HepG2 (cell line): Measurements from ENCODE around the gene FFAR1. TPM values are rescaled to one million over a fixed set of nuclear protein-coding genes. Genes with fewer than 3 reads are reported as not detected.

ENCODE experiments used
- ATAC-seq: fragments of 200-7000 bp; cut with Tn5 transposase; 3 replicates; pipeline ENCODE4 v1.9.1; 2020; ENCODE audit warnings: mild to moderate bottlenecking, moderate library complexity
- BruUV-seq: library from RNA; stranded (reverse); fragments of 400-500 nt; replicated peaks from 2 replicates; lab custom pipeline; 2021; lab: Mats Ljungman, UMichigan
- CTCF ChIA-PET: fragments of 300-600 bp; formaldehyde crosslinking; extraction: SDS; loops from one replicate; lab custom pipeline; 2021; ENCODE audit warnings: low total read pairs, inconsistent platforms, low intra/inter-chr PET ratio; lab: Yijun Ruan, JAX
- POLR2A ChIA-PET: fragments of 350-600 bp; sonication (Branson Sonifier 250); formaldehyde crosslinking; loops from one replicate; lab custom pipeline; 2020; ENCODE audit warnings: antibody characterized with exemption, inconsistent platforms; lab: Yijun Ruan, JAX
- DNase-seq: peaks from one replicate; pipeline ENCODE4 v3.0.0-alpha.2; 2015; ENCODE audit warnings: low spot score
- FAIRE-seq: peaks from 3 replicates; lab custom pipeline; 2011; peaks lifted over from hg19 to GRCh38; lab: Jason Lieb, UNC
- H2AFZ ChIP-seq: one replicate; pipeline ENCODE4 v1.6.1; 2011; ENCODE audit warnings: low read length, inconsistent platforms
- H3K27ac ChIP-seq: fragments of 300-600 bp; 3 replicates; pipeline ENCODE4 v1.8.0; 2011; ENCODE audit warnings: mixed run types, mild to moderate bottlenecking, mixed read lengths, low read length, inconsistent platforms; ENCODE audit not compliant: insufficient read depth; ENCODE audit errors: extremely low read length
- H3K27me3 ChIP-seq, 2 experiments: fragments of 200-600 bp in 1 of 2; 2 replicates in 1 of 2; 3 replicates in 1 of 2; pipeline versions ENCODE4 v1.6.0 to v1.8.0; 2011; ENCODE audit warnings: low read length in 2 of 2, mild to moderate bottlenecking in 2 of 2, moderate library complexity in 2 of 2, inconsistent platforms in 1 of 2; ENCODE audit not compliant: insufficient read depth in 2 of 2, control insufficient read depth in 1 of 2
- H3K36me3 ChIP-seq, 2 experiments: fragments of 200-600 bp in 1 of 2; replicated peaks in 1 of 2; 2 replicates in 1 of 2; 3 replicates in 1 of 2; pipeline versions ENCODE4 v1.5.1 to v1.8.0; 2011; ENCODE audit warnings: low read length in 2 of 2, inconsistent platforms in 1 of 2; ENCODE audit not compliant: insufficient read depth in 2 of 2, control insufficient read depth in 1 of 2
- H3K4me1 ChIP-seq: 2 replicates; pipeline ENCODE4 v1.5.1; 2012; ENCODE audit warnings: low read length, inconsistent platforms; ENCODE audit not compliant: insufficient read depth
- H3K4me2 ChIP-seq: 2 replicates; pipeline ENCODE4 v1.6.0; 2011; ENCODE audit warnings: low read depth, low read length, inconsistent platforms
- H3K4me3 ChIP-seq, 3 experiments: fragments of 200-600 bp in 1 of 3; sonication (generic), shearing (Covaris generic) in 1 of 3; replicated peaks in 1 of 3; 2 replicates each; pipeline ENCODE4 v1.5.1; 2011 to 2016; ENCODE audit warnings: low read length in 3 of 3, inconsistent platforms in 2 of 3, low read depth in 2 of 3, mild to moderate bottlenecking in 2 of 3, control low read depth in 1 of 3, mixed read lengths in 1 of 3; ENCODE audit not compliant: insufficient read depth in 1 of 3
- H3K79me2 ChIP-seq: one replicate; pipeline ENCODE4 v1.6.1; 2011; ENCODE audit warnings: low read length, inconsistent platforms; ENCODE audit not compliant: insufficient read depth
- H3K9ac ChIP-seq: 2 replicates; pipeline ENCODE4 v1.6.0; 2011; ENCODE audit warnings: mild to moderate bottlenecking, low read depth, low read length, inconsistent platforms; ENCODE audit not compliant: insufficient read depth
- H3K9me3 ChIP-seq: 2 replicates; pipeline ENCODE4 v1.5.1; 2012; ENCODE audit warnings: mild to moderate bottlenecking, low read length
- H4K20me1 ChIP-seq: 2 replicates; pipeline ENCODE4 v1.6.0; 2011; ENCODE audit warnings: inconsistent platforms, mild to moderate bottlenecking, low read length, moderate library complexity; ENCODE audit not compliant: insufficient read depth
- ADNP ChIP-seq: sonication (generic); formaldehyde crosslinking; IDR thresholded peaks from 2 replicates; pipeline ENCODE4 v1.4.0; 2020; ENCODE audit warnings: missing genetic modification reagents
- EHMT2 ChIP-seq: fragments of 200-600 bp; sonication (generic); IDR thresholded peaks from 2 replicates; pipeline ENCODE4 v1.7.0; 2017; ENCODE audit warnings: antibody characterized with exemption, low read depth, low read length, borderline replicate concordance
- ELF1 ChIP-seq: sonication (generic); formaldehyde crosslinking; IDR thresholded peaks from 2 replicates; pipeline ENCODE4 v1.4.0; 2020; ENCODE audit warnings: missing genetic modification reagents
- FOSL2 ChIP-seq: sonication (generic); formaldehyde crosslinking; IDR thresholded peaks from 2 replicates; pipeline ENCODE4 v1.4.0; 2020; ENCODE audit warnings: missing genetic modification reagents
- KLF9 ChIP-seq: IDR thresholded peaks from 2 replicates; pipeline ENCODE4 v1.6.1; 2016; ENCODE audit warnings: low read depth
- MATR3 ChIP-seq: sonication (generic); formaldehyde crosslinking; IDR thresholded peaks from 2 replicates; pipeline ENCODE4 v1.4.0; 2020; ENCODE audit warnings: missing genetic modification reagents
- SNAI1 ChIP-seq: sonication (generic); formaldehyde crosslinking; IDR thresholded peaks from 2 replicates; pipeline ENCODE4 v1.5.0; 2020; ENCODE audit warnings: mild to moderate bottlenecking, missing genetic modification reagents, borderline replicate concordance
- SOX6 ChIP-seq, 2 experiments: fragments of 450-650 bp in 1 of 2; sonication (generic) in 1 of 2; formaldehyde crosslinking in 1 of 2; IDR thresholded peaks; 2 replicates each; pipeline versions ENCODE4 v1.4.0 to v1.6.1; 2017 to 2020; ENCODE audit warnings: antibody characterized with exemption in 1 of 2, mild to moderate bottlenecking in 1 of 2, missing genetic modification reagents in 1 of 2
- SP4 ChIP-seq: sonication (generic); formaldehyde crosslinking; IDR thresholded peaks from 2 replicates; pipeline ENCODE4 v1.8.1; 2023; ENCODE audit warnings: mild to moderate bottlenecking, missing genetic modification reagents
- TRIM22 ChIP-seq: fragments of 450-650 bp; IDR thresholded peaks from 2 replicates; pipeline ENCODE4 v1.6.1; 2017
- YY1 ChIP-seq: IDR thresholded peaks from 2 replicates; pipeline ENCODE4 v1.6.1; 2011; ENCODE audit warnings: low read length, low read depth, moderate library complexity, mild to moderate bottlenecking; ENCODE audit not compliant: insufficient read depth, insufficient replicate concordance
- ZFY ChIP-seq: sonication (generic); formaldehyde crosslinking; IDR thresholded peaks from 2 replicates; pipeline ENCODE4 v1.4.0; 2020; ENCODE audit warnings: missing genetic modification reagents
- ZNF709 ChIP-seq: sonication (generic); formaldehyde crosslinking; IDR thresholded peaks from 2 replicates; pipeline ENCODE4 v1.5.0; 2020; ENCODE audit warnings: mild to moderate bottlenecking, missing genetic modification reagents
- ZNF746 ChIP-seq: sonication (generic); formaldehyde crosslinking; IDR thresholded peaks from 2 replicates; pipeline ENCODE4 v1.8.0; 2022; ENCODE audit warnings: mild to moderate bottlenecking, missing genetic modification reagents
- ZNF776 ChIP-seq: sonication (generic); formaldehyde crosslinking; IDR thresholded peaks from 2 replicates; pipeline ENCODE4 v1.4.0; 2020; ENCODE audit warnings: mild to moderate bottlenecking, missing genetic modification reagents
- ZNF883 ChIP-seq: sonication (generic); formaldehyde crosslinking; IDR thresholded peaks from 2 replicates; pipeline ENCODE4 v1.5.1; 2020; ENCODE audit warnings: mild to moderate bottlenecking, missing genetic modification reagents; ENCODE audit errors: not compliant biosample characterization
- WGBS: methylation state at CpG from one replicate; pipeline ENCODE4 v1.1.6; 2017; ENCODE audit warnings: low lambda C conversion rate; 5-methylcytosine and 5-hydroxymethylcytosine counted together
- in situ Hi-C: cut with HindIII; loops from 2 replicates; pipeline ENCODE4 v1.10.0; 2017; ENCODE audit warnings: low pct_unique_long_range_greater_than_20kb; ENCODE audit not compliant: extremely low pct_ligation_motif_present
- intact Hi-C: fragments of 100-400 bp; cut with micrococcal nuclease; formaldehyde crosslinking; loops from one replicate; pipeline ENCODE4 v1.10.0; 2022; ENCODE audit not compliant: unreplicated experiment
- polyA plus RNA-seq, 8 experiments: library from polyadenylated mRNA; depleted of rRNA in 3 of 8; stranded (reverse) in 7 of 8; unstranded in 1 of 8; fragments of >200 nt; fragmentation: Illumina TruSeq in 4 of 8; extraction: Trizol in 4 of 8; gene quantifications; 2 replicates each; pipeline versions ENCODE4 v1.2.1 to v1.2.3, GENCODE V29; 2011 to 2016; ENCODE audit warnings: low read depth in 4 of 8, missing spikeins in 1 of 8, mixed read lengths in 1 of 8; ENCODE audit not compliant: insufficient read depth in 1 of 8
- total RNA-seq, 5 experiments: library from RNA; depleted of rRNA; stranded (reverse); fragments of >200 nt; fragmentation: Illumina TruSeq; extraction: Trizol; gene quantifications; 2 replicates each; pipeline ENCODE4 v1.2.3, GENCODE V29; 2016; ENCODE audit warnings: low read depth in 1 of 5
- TF ChIP-seq, protein P1 (sequence below): sonication (generic); formaldehyde crosslinking; IDR thresholded peaks from 2 replicates; pipeline ENCODE4 v1.5.0; 2020; ENCODE audit warnings: missing genetic modification reagents

FFAR1 gene
- total and polyA plus RNA-seq, 2 of the 13 experiments (the other 11 are each of a cell fraction or from before 2014, with no cell fraction given), result not detected

- TF ChIP-seq FOSL2 (CRISPR knock-in tag), result no peak
- TF ChIP-seq ZFY (CRISPR knock-in tag), result no peak
- no peak for TF ChIP-seq TRIM22
- no peak for TF ChIP-seq MATR3
Observed at GRCh38 chr19:35362261-35363000, 14.7 kb downstream of the FFAR1 start (continued).

GRCh38 chr19:35363001-35363590 is 15.4 kb downstream of the FFAR1 start:
- H3K4me2 ChIP-seq, result no peak overlapping the region
- peaks cover 8 to 29% of the 10 kb centered on the region in 2 experiments; a peak in 4 of 5 replicates for H3K27me3 ChIP-seq
- DNase-seq, result no peak
- TF ChIP-seq ZNF746 (CRISPR knock-in tag) (no peak), ZNF776 (CRISPR knock-in tag) (no peak), ZNF883 (CRISPR knock-in tag) (no peak), EHMT2 (no peak), SNAI1 (CRISPR knock-in tag) (no peak), SP4 (CRISPR knock-in tag) (no peak), SOX6 (IDR thresholded peaks at IDR 0.05) (no peak), SOX6 (CRISPR knock-in tag; IDR thresholded peaks at IDR 0.05) (no peak), ELF1 (CRISPR knock-in tag) (no peak), YY1 (no peak), ZNF709 (no peak), ADNP (no peak), KLF9 (CRISPR knock-in tag) (no peak)
- TF ChIP-seq, protein P1, sequence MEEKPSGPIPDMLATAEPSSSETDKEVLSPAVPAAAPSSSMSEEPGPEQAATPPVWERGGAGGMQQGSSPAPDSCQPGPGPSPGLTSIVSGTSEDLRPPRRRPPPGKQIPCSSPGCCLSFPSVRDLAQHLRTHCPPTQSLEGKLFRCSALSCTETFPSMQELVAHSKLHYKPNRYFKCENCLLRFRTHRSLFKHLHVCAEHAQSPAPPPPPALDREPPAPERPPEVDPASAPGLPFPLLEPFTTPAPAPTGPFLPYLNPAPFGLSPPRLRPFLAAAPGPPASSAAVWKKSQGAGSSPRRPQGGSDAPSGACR (CRISPR knock-in tag), result no peak
- CTCF ChIA-PET, result no interaction called here
- no peak for FAIRE-seq
- no peaks in the 10 kb centered on the region for H3K79me2 ChIP-seq
- no peak overlapping the region for H3K9ac ChIP-seq
- H3K27ac ChIP-seq, result no peak overlapping the region
- POLR2A ChIA-PET, result no interaction called here
- no peaks in the 10 kb centered on the region for H3K36me3 ChIP-seq
- WGBS, result 52% methylated on average over 4 of the region's 11 CpGs
- ATAC-seq, result no peak
- no peak overlapping the region for H2AFZ ChIP-seq
- H3K9me3 ChIP-seq, result no peaks in the 10 kb centered on the region
- BruUV-seq, result no TSS peak
- no peaks in the 10 kb centered on the region for H4K20me1 ChIP-seq
- in situ Hi-C loops, result no loop called here
- intact Hi-C loops, result no loop called here
- H3K4me3 ChIP-seq, result no peak overlapping the region
- peaks cover 3% of the 10 kb centered on the region for H3K4me1 ChIP-seq
